ENCODE data around the gene SCNN1A. TPM values are rescaled to one million over a fixed set of nuclear protein-coding genes. Genes with fewer than 3 reads are reported as not detected.

SCNN1A gene
- total and polyA plus RNA-seq, 12 donors = 0.11 to 38.0 (median 12.3) TPM

DNA sequence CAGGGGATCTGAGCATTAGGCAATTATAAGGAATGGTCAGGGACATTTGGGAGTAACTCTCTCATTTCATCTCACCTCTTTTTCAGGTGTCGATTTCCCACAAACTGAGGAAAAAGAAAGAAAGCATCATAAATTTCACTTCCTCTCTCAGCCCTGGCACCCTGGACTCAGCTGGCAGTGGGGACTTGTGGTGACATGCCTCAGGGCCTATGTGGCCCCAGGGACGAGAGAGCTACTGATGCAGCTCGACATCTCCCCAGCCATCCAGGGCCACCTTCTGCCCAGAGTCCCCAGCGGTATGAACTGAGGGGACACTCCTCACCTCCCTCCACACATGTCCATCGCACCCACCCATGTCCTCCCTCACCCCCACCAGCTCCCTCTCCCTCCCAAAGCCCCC is 45.2 kb downstream of the SCNN1A start:
- Histone ChIP-seq H3K36me3 (replicated peaks in 1 of 2) (peaks cover 0 to 84% of the 10 kb centered on the region in 2 donors), H3K4me1 (replicated peaks in 1 of 2) (peaks cover 20 to 88% of the 10 kb centered on the region in 2 donors)
- 56 to 76% (median 71%) methylated on average over 5 of the region's 5 CpGs for WGBS, 4 donors

DNA sequence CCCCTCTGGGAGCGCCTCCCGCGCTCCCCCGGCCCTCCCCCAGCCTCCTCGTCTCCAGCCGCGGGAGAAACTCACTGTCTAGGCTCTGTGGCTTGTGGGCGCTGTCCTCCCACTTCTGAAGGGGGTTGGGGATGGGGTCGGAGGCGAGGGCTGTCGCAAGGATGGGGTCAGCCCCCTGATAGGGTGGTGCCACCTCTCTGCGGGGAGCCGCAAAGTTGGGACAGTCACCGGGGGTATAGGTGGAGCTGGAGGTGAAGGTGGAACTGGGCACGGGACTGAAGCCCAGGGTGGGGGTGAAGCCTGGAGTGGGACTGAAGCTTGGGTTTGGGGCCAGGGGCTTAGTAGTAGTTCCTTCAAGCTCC is 45.7 kb downstream of the SCNN1A start:
- peak in 1 of 7 donors; percentile 9 for DNase-seq
- no peak for TF ChIP-seq POLR2A (IDR thresholded peaks at IDR 0.05)
- TF ChIP-seq, protein P1, sequence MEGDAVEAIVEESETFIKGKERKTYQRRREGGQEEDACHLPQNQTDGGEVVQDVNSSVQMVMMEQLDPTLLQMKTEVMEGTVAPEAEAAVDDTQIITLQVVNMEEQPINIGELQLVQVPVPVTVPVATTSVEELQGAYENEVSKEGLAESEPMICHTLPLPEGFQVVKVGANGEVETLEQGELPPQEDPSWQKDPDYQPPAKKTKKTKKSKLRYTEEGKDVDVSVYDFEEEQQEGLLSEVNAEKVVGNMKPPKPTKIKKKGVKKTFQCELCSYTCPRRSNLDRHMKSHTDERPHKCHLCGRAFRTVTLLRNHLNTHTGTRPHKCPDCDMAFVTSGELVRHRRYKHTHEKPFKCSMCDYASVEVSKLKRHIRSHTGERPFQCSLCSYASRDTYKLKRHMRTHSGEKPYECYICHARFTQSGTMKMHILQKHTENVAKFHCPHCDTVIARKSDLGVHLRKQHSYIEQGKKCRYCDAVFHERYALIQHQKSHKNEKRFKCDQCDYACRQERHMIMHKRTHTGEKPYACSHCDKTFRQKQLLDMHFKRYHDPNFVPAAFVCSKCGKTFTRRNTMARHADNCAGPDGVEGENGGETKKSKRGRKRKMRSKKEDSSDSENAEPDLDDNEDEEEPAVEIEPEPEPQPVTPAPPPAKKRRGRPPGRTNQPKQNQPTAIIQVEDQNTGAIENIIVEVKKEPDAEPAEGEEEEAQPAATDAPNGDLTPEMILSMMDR (IDR thresholded peaks at IDR 0.05) = no peak
- peaks cover 20 to 88% of the 10 kb centered on the region in 2 donors for H3K4me1 ChIP-seq (replicated peaks in 1 of 2)
- peak overlapping the region in 2 of 5 donors; percentile 62 to 84 for H3K27ac ChIP-seq
- H3K4me3 ChIP-seq = no peak overlapping the region
- intact Hi-C loops (cut with DNase I) = loop anchor here (5.0 to 10.0 kb wide), 5 partner anchors 53 to 215 kb away; partner anchors contain the start of genes GAPDH (in 1 of the 2) and LTBR (in 1 of the 2)
- 74 to 88% (median 77%) methylated on average over 4 to 15 of the region's 15 CpGs for WGBS, 4 donors
- no peaks in the 10 kb centered on the region for H3K9me3 ChIP-seq (replicated peaks in 1 of 3)
- H3K36me3 ChIP-seq (replicated peaks in 1 of 2) = peaks cover 0 to 83% of the 10 kb centered on the region in 2 donors
- no peaks in the 10 kb centered on the region for H3K27me3 ChIP-seq

More for the DNA sequence above, 45.2 kb downstream of the SCNN1A start:
- H3K27ac ChIP-seq = peak overlapping the region in 3 of 5 donors; percentile 33 to 84 (median 62)
- TF ChIP-seq, protein P1 (IDR thresholded peaks at IDR 0.05) = no peak
- H3K9me3 ChIP-seq (replicated peaks in 1 of 3) = no peaks in the 10 kb centered on the region
- peak in 1 of 7 donors; percentile 11 for DNase-seq
- no peaks in the 10 kb centered on the region for H3K27me3 ChIP-seq
- intact Hi-C loops (cut with DNase I) = loop anchor here (5.0 to 10.0 kb wide), 2 partner anchors 137 to 205 kb away; partner anchors contain the start of gene GAPDH (in 1 of the 2)
- no peak overlapping the region for H3K4me3 ChIP-seq

DNA sequence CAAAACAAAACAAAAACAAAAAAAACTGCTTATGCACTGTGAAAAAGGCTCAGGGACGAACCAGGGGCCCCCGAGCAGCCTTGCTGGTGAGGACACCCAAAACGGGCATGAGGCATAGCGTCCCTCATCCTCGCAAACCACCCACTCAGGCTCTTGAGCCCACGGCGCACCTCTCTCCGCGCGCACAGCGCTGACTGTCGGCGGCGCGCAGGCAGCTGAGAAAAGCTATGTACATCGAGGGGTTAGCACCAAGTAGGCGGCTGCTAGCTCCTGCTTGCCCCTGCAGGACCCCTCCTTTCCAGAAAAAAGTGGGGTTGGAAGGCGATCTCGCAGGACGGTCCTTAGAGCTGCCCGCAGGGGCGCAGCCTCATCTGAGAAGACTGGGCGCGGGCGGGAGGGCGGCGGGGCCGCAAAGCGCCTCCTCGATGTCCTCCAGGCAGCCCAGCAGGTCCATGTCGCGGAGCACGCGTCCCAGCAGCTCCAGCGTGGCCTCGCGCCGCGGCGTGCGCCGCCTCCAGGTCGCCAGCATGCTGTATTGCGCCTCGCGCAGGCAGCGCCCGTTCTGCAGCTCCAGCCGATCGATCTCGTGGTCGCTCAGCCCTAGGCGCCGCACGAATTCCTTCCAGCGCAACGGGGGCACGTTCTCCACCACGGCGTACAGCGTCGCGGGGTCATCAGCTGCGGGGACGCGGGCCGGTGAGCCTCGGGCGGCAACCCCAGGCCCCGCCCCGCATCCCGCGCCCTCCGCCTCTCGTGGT is 46.2 kb downstream of the SCNN1A start:
- intact Hi-C loops (cut with DNase I) = loop anchor here (5.0 to 10.0 kb wide), 3 partner anchors 53 to 216 kb away; partner anchors contain the start of gene LTBR (in 1 of the 2)
- WGBS, 4 donors = 76 to 83% (median 83%) methylated on average over 44 to 75 of the region's 75 CpGs
- peak in 2 of 7 donors; percentile 10 to 13 for DNase-seq
- Histone ChIP-seq H3K27ac (peak overlapping the region in 2 of 5 donors; percentile 62 to 84), H3K4me1 (replicated peaks in 1 of 2) (peaks cover 21 to 88% of the 10 kb centered on the region in 2 donors), H3K36me3 (replicated peaks in 1 of 2) (peaks cover 0 to 77% of the 10 kb centered on the region in 2 donors), H3K4me3 (no peak overlapping the region), H3K27me3 (no peaks in the 10 kb centered on the region), H3K9me3 (replicated peaks in 1 of 3) (no peaks in the 10 kb centered on the region)
- TF ChIP-seq, protein P1 (IDR thresholded peaks at IDR 0.05) = no peak

DNA sequence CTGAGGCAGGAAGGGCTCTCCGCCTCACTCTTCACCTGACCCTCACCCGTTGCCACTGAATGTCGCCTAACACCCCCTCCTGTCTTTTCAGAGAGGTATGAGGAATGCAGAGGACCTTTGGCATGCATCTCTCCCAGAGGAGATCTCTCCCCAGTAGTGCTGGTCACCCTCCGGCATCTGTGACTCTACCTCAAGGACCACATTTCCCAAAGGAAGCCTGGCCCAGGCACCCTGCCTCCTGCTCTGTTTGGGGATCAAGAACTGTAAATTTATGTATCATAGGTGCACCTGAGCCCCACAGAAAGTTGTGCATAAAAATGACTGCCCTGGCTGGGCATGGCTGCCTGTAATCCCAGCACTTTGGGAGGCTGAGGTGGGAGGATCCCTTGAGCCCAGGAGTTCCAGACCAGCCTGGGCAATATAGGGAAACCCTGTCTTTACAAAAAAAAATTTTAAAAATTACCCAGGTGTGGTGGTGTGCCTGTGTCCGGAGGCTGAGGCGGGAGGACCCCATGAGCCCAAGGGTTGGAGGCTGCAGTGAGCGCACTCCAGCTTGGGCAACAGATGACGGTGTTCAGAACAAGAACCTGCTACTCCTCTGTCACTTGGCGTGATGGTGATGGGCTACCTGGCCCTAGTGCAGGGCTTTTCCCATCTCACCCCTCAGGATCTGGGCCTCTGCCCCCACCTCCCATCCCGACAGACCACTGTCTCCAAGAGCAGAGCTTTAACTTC is 47.2 kb downstream of the SCNN1A start:
- 76 to 89% (median 81%) methylated on average over 7 to 10 of the region's 10 CpGs for WGBS, 4 donors
- Histone ChIP-seq H3K4me3 (no peak overlapping the region), H3K27me3 (no peaks in the 10 kb centered on the region), H3K36me3 (replicated peaks in 1 of 2) (peaks cover 0 to 68% of the 10 kb centered on the region in 2 donors), H3K27ac (peak overlapping the region in 2 of 5 donors; percentile 4 to 51), H3K4me1 (replicated peaks in 1 of 2) (peaks cover 29 to 88% of the 10 kb centered on the region in 2 donors), H3K9me3 (replicated peaks in 1 of 3) (no peaks in the 10 kb centered on the region)
- TF ChIP-seq, protein P1 (IDR thresholded peaks at IDR 0.05) = no peak
- intact Hi-C loops (cut with DNase I) = loop anchor here (5.0 to 10.0 kb wide), 3 partner anchors 54 to 217 kb away; partner anchors contain the start of gene LTBR (in 1 of the 2)
- peak in 2 of 7 donors; percentile 9 to 20 for DNase-seq

All from adrenal gland (tissue), 12 donors.